ENCODE data around the gene ATF1.

ATF1 gene

DNA sequence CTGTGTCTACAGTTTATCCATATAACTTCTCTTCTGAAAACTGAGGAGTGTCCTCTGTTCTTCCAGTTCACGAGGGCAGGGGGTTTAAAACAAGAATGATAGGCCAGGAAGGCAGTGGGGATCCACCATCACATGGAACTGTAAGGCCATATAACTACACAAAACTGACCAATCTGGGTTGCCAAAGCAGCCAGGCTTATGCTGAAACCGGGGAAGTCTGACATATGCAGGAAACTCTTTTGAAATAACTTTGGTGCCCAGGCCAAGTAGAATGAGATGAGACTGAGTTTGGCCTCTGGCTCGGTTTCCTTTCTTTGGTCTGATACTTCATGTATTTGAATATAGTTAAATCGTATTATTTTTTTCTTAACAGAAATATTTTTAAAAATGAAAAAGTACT, 18.0 kb upstream of the ATF1 start:
- no peak overlapping the region for H3K23ac ChIP-seq (ENCODE audit: low read length in 2 of 2)
- no peak overlapping the region for H4K91ac ChIP-seq (ENCODE audit: low read length)
- no peak overlapping the region for H3K9ac ChIP-seq (ENCODE audit: low read length)
- H3K14ac ChIP-seq (ENCODE audit: low read length in 2 of 2): no peak overlapping the region
- 79% methylated on average over 1 of the region's 4 CpGs for whole genome bisulfite sequencing
- peaks cover 22 to 61% of the 10 kb centered on the region in 2 experiments for H3K36me3 ChIP-seq (ENCODE audit: control insufficient read depth in 1 of 2, insufficient read depth in 2 of 2, low read depth in 1 of 2, low read length in 2 of 2)
- H2BK12ac ChIP-seq (ENCODE audit: low read length in 2 of 2): no peak overlapping the region
- no peak overlapping the region for H2BK5ac ChIP-seq (ENCODE audit: low read depth, low read length, poor library complexity, severe bottlenecking)
- no peak overlapping the region for H2BK120ac ChIP-seq (ENCODE audit: low read depth, low read length)
- H3K27ac ChIP-seq (ENCODE audit: low read length, poor library complexity, severe bottlenecking): no peak overlapping the region
- H3K27me3 ChIP-seq (ENCODE audit: control insufficient read depth in 1 of 2, insufficient read depth in 1 of 2, low read length in 2 of 2): no peaks in the 10 kb centered on the region
- no peak overlapping the region for H2AFZ ChIP-seq (ENCODE audit: low read depth, low read length)
- no peaks in the 10 kb centered on the region for H3K4me1 ChIP-seq (ENCODE audit: control insufficient read depth, insufficient read depth, low read depth, low read length)
- no peak overlapping the region for H2AK5ac ChIP-seq (ENCODE audit: low read length, severe bottlenecking)
- no peak for DNase-seq
- no peak overlapping the region for H3K4me3 ChIP-seq (ENCODE audit: insufficient read depth in 1 of 2, low read depth in 1 of 2, low read length in 2 of 2)
- no peak overlapping the region for H2BK15ac ChIP-seq (ENCODE audit: low read depth, poor library complexity, severe bottlenecking)
- H4K8ac ChIP-seq (ENCODE audit: low read length): no peak overlapping the region
- H3K9me3 ChIP-seq (ENCODE audit: control insufficient read depth, low read length): no peaks in the 10 kb centered on the region
- H3K18ac ChIP-seq (ENCODE audit: low read depth in 1 of 2, low read length in 2 of 2): no peak overlapping the region
- H3K4me2 ChIP-seq (ENCODE audit: low read length, poor library complexity, severe bottlenecking): no peak overlapping the region
- H3K4ac ChIP-seq (ENCODE audit: low read depth in 1 of 2, low read length in 2 of 2): no peak overlapping the region
- H3K79me1 ChIP-seq (replicated peaks; ENCODE audit: low read length, poor library complexity, severe bottlenecking): no peaks in the 10 kb centered on the region

DNA sequence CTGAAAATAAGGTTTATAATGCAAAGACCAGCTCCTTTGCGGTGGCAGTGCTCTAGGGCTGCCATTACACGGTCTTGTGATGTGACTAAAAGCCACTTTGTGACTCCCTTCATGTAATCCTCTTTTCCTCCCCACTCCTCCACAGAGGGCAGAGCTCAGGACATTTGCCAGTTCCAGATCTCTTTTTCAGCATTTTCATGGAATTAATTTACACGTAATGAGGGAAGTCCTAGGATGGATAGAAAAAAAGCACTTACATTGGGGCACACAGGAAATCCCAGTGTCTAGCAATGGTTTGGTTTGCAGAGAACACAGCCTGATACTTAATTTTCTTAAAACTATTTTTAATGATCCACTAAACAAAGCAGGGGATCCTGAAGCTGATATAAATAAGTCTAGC, 17.5 kb upstream of the ATF1 start:
- WGBS: 99% methylated on average over 3 of the region's 3 CpGs

DNA sequence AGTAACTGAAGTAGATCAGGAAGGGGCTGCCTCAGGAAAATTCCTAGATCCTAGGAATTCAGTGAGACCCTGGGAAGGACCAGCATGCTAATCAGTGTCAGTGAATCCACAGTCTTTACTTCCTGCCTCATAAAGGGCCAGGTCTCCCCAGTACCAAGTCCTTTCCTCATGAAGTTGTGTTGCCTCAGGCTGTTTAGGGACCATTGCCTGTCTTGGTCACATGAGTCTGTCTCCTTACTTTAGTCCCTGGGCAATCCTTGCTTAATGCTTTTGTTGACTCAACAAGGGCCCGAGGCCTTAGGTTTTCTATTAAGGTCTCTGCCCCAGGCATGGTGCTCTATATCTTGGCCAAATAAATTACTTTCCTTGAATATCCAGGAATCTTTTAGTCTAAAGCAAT, 16.1 kb upstream of the ATF1 start:
- Histone ChIP-seq H2BK12ac (ENCODE audit: low read length in 2 of 2) (no peak overlapping the region), H2BK15ac (ENCODE audit: low read depth, poor library complexity, severe bottlenecking) (no peak overlapping the region), H2AFZ (ENCODE audit: low read depth, low read length) (no peak overlapping the region), H3K9me3 (ENCODE audit: control insufficient read depth, low read length) (no peaks in the 10 kb centered on the region), H3K9ac (ENCODE audit: low read length) (no peak overlapping the region), H3K27ac (ENCODE audit: low read length, poor library complexity, severe bottlenecking) (no peak overlapping the region), H4K91ac (ENCODE audit: low read length) (no peak overlapping the region), H3K4ac (ENCODE audit: low read depth in 1 of 2, low read length in 2 of 2) (no peak overlapping the region), H3K18ac (ENCODE audit: low read depth in 1 of 2, low read length in 2 of 2) (no peak overlapping the region), H2AK5ac (ENCODE audit: low read length, severe bottlenecking) (no peak overlapping the region), H3K14ac (ENCODE audit: low read length in 2 of 2) (no peak overlapping the region), H3K79me1 (replicated peaks; ENCODE audit: low read length, poor library complexity, severe bottlenecking) (no peaks in the 10 kb centered on the region), H4K8ac (ENCODE audit: low read length) (no peak overlapping the region), H3K4me2 (ENCODE audit: low read length, poor library complexity, severe bottlenecking) (no peak overlapping the region), H3K4me3 (ENCODE audit: insufficient read depth in 1 of 2, low read depth in 1 of 2, low read length in 2 of 2) (no peak overlapping the region), H3K4me1 (ENCODE audit: control insufficient read depth, insufficient read depth, low read depth, low read length) (peaks cover 2% of the 10 kb centered on the region), H3K36me3 (ENCODE audit: control insufficient read depth in 1 of 2, insufficient read depth in 2 of 2, low read depth in 1 of 2, low read length in 2 of 2) (peaks cover 16 to 46% of the 10 kb centered on the region in 2 experiments), H3K23ac (ENCODE audit: low read length in 2 of 2) (no peak overlapping the region), H2BK120ac (ENCODE audit: low read depth, low read length) (no peak overlapping the region), H2BK5ac (ENCODE audit: low read depth, low read length, poor library complexity, severe bottlenecking) (no peak overlapping the region), H3K27me3 (ENCODE audit: control insufficient read depth in 1 of 2, insufficient read depth in 1 of 2, low read length in 2 of 2) (no peaks in the 10 kb centered on the region)
- DNase-seq: peak; percentile 26
- no CpG with 5 or more reads among the region's 1 CpG for WGBS

More for the DNA sequence above, 17.5 kb upstream of the ATF1 start:
- H2BK5ac ChIP-seq (ENCODE audit: low read depth, low read length, poor library complexity, severe bottlenecking): no peak overlapping the region
- H3K4ac ChIP-seq (ENCODE audit: low read depth in 1 of 2, low read length in 2 of 2): no peak overlapping the region
- H3K4me1 ChIP-seq (ENCODE audit: control insufficient read depth, insufficient read depth, low read depth, low read length): no peaks in the 10 kb centered on the region
- no peak overlapping the region for H2BK120ac ChIP-seq (ENCODE audit: low read depth, low read length)
- H3K36me3 ChIP-seq (ENCODE audit: control insufficient read depth in 1 of 2, insufficient read depth in 2 of 2, low read depth in 1 of 2, low read length in 2 of 2): peaks cover 18 to 58% of the 10 kb centered on the region in 2 experiments
- no peak overlapping the region for H4K91ac ChIP-seq (ENCODE audit: low read length)
- H2AFZ ChIP-seq (ENCODE audit: low read depth, low read length): no peak overlapping the region
- H4K8ac ChIP-seq (ENCODE audit: low read length): no peak overlapping the region
- no peak overlapping the region for H2BK15ac ChIP-seq (ENCODE audit: low read depth, poor library complexity, severe bottlenecking)
- H3K9ac ChIP-seq (ENCODE audit: low read length): no peak overlapping the region
- H3K23ac ChIP-seq (ENCODE audit: low read length in 2 of 2): no peak overlapping the region
- DNase-seq: no peak
- no peak overlapping the region for H3K14ac ChIP-seq (ENCODE audit: low read length in 2 of 2)
- H3K79me1 ChIP-seq (replicated peaks; ENCODE audit: low read length, poor library complexity, severe bottlenecking): no peaks in the 10 kb centered on the region
- no peaks in the 10 kb centered on the region for H3K9me3 ChIP-seq (ENCODE audit: control insufficient read depth, low read length)
- no peaks in the 10 kb centered on the region for H3K27me3 ChIP-seq (ENCODE audit: control insufficient read depth in 1 of 2, insufficient read depth in 1 of 2, low read length in 2 of 2)
- H2AK5ac ChIP-seq (ENCODE audit: low read length, severe bottlenecking): no peak overlapping the region
- no peak overlapping the region for H3K27ac ChIP-seq (ENCODE audit: low read length, poor library complexity, severe bottlenecking)
- H3K4me3 ChIP-seq (ENCODE audit: insufficient read depth in 1 of 2, low read depth in 1 of 2, low read length in 2 of 2): no peak overlapping the region
- H3K18ac ChIP-seq (ENCODE audit: low read depth in 1 of 2, low read length in 2 of 2): no peak overlapping the region
- no peak overlapping the region for H3K4me2 ChIP-seq (ENCODE audit: low read length, poor library complexity, severe bottlenecking)
- no peak overlapping the region for H2BK12ac ChIP-seq (ENCODE audit: low read length in 2 of 2)

DNA sequence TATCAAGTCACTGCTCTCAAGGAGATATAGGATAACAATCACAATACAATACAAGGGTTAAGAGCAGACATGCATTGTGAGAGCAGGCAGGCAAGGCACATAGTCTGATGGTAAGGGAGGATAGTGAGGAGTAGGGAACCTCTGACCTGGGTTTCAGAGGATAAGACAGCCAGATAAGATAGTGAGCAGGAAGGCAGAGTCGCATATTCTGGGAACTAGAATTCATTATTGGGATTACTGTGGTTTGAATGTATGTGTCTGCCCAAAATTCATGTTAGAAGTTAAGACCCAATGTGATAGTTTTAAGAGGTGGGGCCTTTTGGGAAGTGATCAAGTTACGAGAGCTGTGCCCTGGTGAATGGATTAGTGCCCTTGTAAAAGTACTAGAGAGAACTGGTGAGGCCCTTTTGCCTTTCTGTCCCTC, 14.4 kb upstream of the ATF1 start:
- H2AK5ac ChIP-seq (ENCODE audit: low read length, severe bottlenecking): no peak overlapping the region
- H3K27me3 ChIP-seq (ENCODE audit: control insufficient read depth in 1 of 2, insufficient read depth in 1 of 2, low read length in 2 of 2): no peaks in the 10 kb centered on the region
- DNase-seq: no peak
- H2BK15ac ChIP-seq (ENCODE audit: low read depth, poor library complexity, severe bottlenecking): no peak overlapping the region
- no peaks in the 10 kb centered on the region for H3K79me1 ChIP-seq (replicated peaks; ENCODE audit: low read length, poor library complexity, severe bottlenecking)
- H2BK120ac ChIP-seq (ENCODE audit: low read depth, low read length): no peak overlapping the region
- no peak overlapping the region for H2BK5ac ChIP-seq (ENCODE audit: low read depth, low read length, poor library complexity, severe bottlenecking)
- no peak overlapping the region for H3K18ac ChIP-seq (ENCODE audit: low read depth in 1 of 2, low read length in 2 of 2)
- no peak overlapping the region for H3K27ac ChIP-seq (ENCODE audit: low read length, poor library complexity, severe bottlenecking)
- H3K36me3 ChIP-seq (ENCODE audit: control insufficient read depth in 1 of 2, insufficient read depth in 2 of 2, low read depth in 1 of 2, low read length in 2 of 2): peaks cover 10 to 35% of the 10 kb centered on the region in 2 experiments
- H3K4me2 ChIP-seq (ENCODE audit: low read length, poor library complexity, severe bottlenecking): no peak overlapping the region
- H4K8ac ChIP-seq (ENCODE audit: low read length): no peak overlapping the region
- H4K91ac ChIP-seq (ENCODE audit: low read length): no peak overlapping the region
- H3K14ac ChIP-seq (ENCODE audit: low read length in 2 of 2): no peak overlapping the region
- peaks cover 2% of the 10 kb centered on the region for H3K4me1 ChIP-seq (ENCODE audit: control insufficient read depth, insufficient read depth, low read depth, low read length)
- H3K23ac ChIP-seq (ENCODE audit: low read length in 2 of 2): no peak overlapping the region
- H3K9me3 ChIP-seq (ENCODE audit: control insufficient read depth, low read length): no peaks in the 10 kb centered on the region
- WGBS: 91% methylated on average over 2 of the region's 2 CpGs
- no peak overlapping the region for H3K4me3 ChIP-seq (ENCODE audit: insufficient read depth in 1 of 2, low read depth in 1 of 2, low read length in 2 of 2)
- no peak overlapping the region for H2AFZ ChIP-seq (ENCODE audit: low read depth, low read length)
- H3K9ac ChIP-seq (ENCODE audit: low read length): no peak overlapping the region
- no peak overlapping the region for H3K4ac ChIP-seq (ENCODE audit: low read depth in 1 of 2, low read length in 2 of 2)
- H2BK12ac ChIP-seq (ENCODE audit: low read length in 2 of 2): no peak overlapping the region
